ENCODE data around the gene SCGB1D4.

GRCh38 chr11:62309991-62310390 lies 11.1 kb upstream of the SCGB1D4 start:
- TF ChIP-seq CTCF (tag by site-specific recombination; IDR thresholded peaks at IDR 0.05) (no peak), ZNF501 (tag by site-specific recombination; IDR thresholded peaks at IDR 0.05) (no peak), HOXA7 (CRISPR knock-in tag; IDR thresholded peaks at IDR 0.05; ENCODE audit: borderline replicate concordance) (no peak), ZSCAN23 (tag by site-specific recombination; IDR thresholded peaks at IDR 0.05) (no peak), ZNF274 (IDR thresholded peaks at IDR 0.05; ENCODE audit: low read length) (no peak), ZNF274 (tag by site-specific recombination; IDR thresholded peaks at IDR 0.05; ENCODE audit: borderline replicate concordance) (no peak), ATF2 (tag by site-specific recombination; IDR thresholded peaks at IDR 0.05; ENCODE audit: low read depth) (no peak), ZNF19 (tag by site-specific recombination; IDR thresholded peaks at IDR 0.05; ENCODE audit: low read depth) (no peak), ZNF624 (tag by site-specific recombination; IDR thresholded peaks at IDR 0.05) (no peak), SCRT1 (tag by site-specific recombination; IDR thresholded peaks at IDR 0.05; ENCODE audit: borderline replicate concordance) (no peak), ZBTB49 (tag by site-specific recombination; IDR thresholded peaks at IDR 0.05; ENCODE audit: low read depth) (no peak)
